ENCODE measurements around the gene RYR2.

The RYR2 gene

GRCh38 chr1:237444120-237444790 is 402.3 kb downstream of the RYR2 start:
- TF ChIP-seq CTCF (IDR thresholded peaks at IDR 0.05; ENCODE audit: insufficient read depth, low read depth, low read length, missing control alignments) = no peak
- no peak overlapping the region for H3K4me3 ChIP-seq (ENCODE audit: low read length)
- no peak for DNase-seq (ENCODE audit: low read depth)

- no peak for TF ChIP-seq CTCF (IDR thresholded peaks at IDR 0.05; ENCODE audit: insufficient read depth, low read depth, low read length, missing control alignments)
- DNase-seq (ENCODE audit: low read depth) = no peak
- no peak overlapping the region for H3K4me3 ChIP-seq (ENCODE audit: low read length)
Measured at GRCh38 chr1:237448042-237448441, 406.1 kb downstream of the RYR2 start.

- no peak for TF ChIP-seq CTCF (IDR thresholded peaks at IDR 0.05; ENCODE audit: insufficient read depth, low read depth, low read length, missing control alignments)
- no peak overlapping the region for H3K4me3 ChIP-seq (ENCODE audit: low read length)
- DNase-seq (ENCODE audit: low read depth) = no peak
Measured at GRCh38 chr1:237457573-237457972, 415.6 kb downstream of the RYR2 start.

- TF ChIP-seq CTCF (IDR thresholded peaks at IDR 0.05; ENCODE audit: insufficient read depth, low read depth, low read length, missing control alignments) = no peak
- H3K4me3 ChIP-seq (ENCODE audit: low read length) = no peak overlapping the region
- DNase-seq (ENCODE audit: low read depth) = no peak
Measured at GRCh38 chr1:237467320-237467719, 425.3 kb downstream of the RYR2 start.

- peak; percentile 4 for DNase-seq (ENCODE audit: low read depth)
- TF ChIP-seq CTCF (IDR thresholded peaks at IDR 0.05; ENCODE audit: insufficient read depth, low read depth, low read length, missing control alignments) = no peak
- H3K4me3 ChIP-seq (ENCODE audit: low read length) = no peak overlapping the region
Measured at GRCh38 chr1:237470712-237471338, 428.8 kb downstream of the RYR2 start.

GRCh38 chr1:237471377-237471776 is 429.4 kb downstream of the RYR2 start:
- DNase-seq (ENCODE audit: low read depth) = no peak
- TF ChIP-seq CTCF (IDR thresholded peaks at IDR 0.05; ENCODE audit: insufficient read depth, low read depth, low read length, missing control alignments) = no peak
- H3K4me3 ChIP-seq (ENCODE audit: low read length) = no peak overlapping the region

- no peak for TF ChIP-seq CTCF (IDR thresholded peaks at IDR 0.05; ENCODE audit: insufficient read depth, low read depth, low read length, missing control alignments)
- no peak for DNase-seq (ENCODE audit: low read depth)
- no peak overlapping the region for H3K4me3 ChIP-seq (ENCODE audit: low read length)
Measured at GRCh38 chr1:237471956-237472355, 430.0 kb downstream of the RYR2 start.

Data from epithelial cell of esophagus (primary cell).